IMR-90 (cell line): Measurements from ENCODE around the gene TOMM20. TPM values are rescaled to one million over a fixed set of nuclear protein-coding genes. Genes with fewer than 3 reads are reported as not detected.

Experiments
- ATAC-seq: fragments of 200-7000 bp; cut with Tn5 transposase; 2 replicates; pipeline ENCODE4 v1.9.1; 2020; ENCODE audit warnings: low read depth, mild to moderate bottlenecking, moderate library complexity
- BruUV-seq: library from RNA; stranded (reverse); fragments of 400-500 nt; replicated peaks from 2 replicates; lab custom pipeline; 2021; lab: Mats Ljungman, UMichigan
- CTCF ChIA-PET: fragments of 300-600 bp; formaldehyde crosslinking; extraction: SDS; loops from one replicate; lab custom pipeline; 2021; ENCODE audit warnings: antibody characterized with exemption; lab: Yijun Ruan, JAX
- POLR2A ChIA-PET: fragments of 300-600 bp; sonication (Branson Sonifier 250); formaldehyde crosslinking; loops from one replicate; lab custom pipeline; 2022; ENCODE audit warnings: antibody characterized with exemption; ENCODE audit not compliant: unreplicated experiment; lab: Charles Lee
- DNase-seq: peaks from one replicate; pipeline ENCODE4 v3.0.0; 2013
- H2AFZ ChIP-seq: replicated peaks from 2 replicates; pipeline ENCODE3; 2013; ENCODE audit warnings: low read length, mild to moderate bottlenecking; ENCODE audit not compliant: poor library complexity
- H2AK5ac ChIP-seq: 2 replicates; pipeline ENCODE4 v1.6.1; 2013; ENCODE audit warnings: low read depth, low read length, inconsistent platforms
- H2AK9ac ChIP-seq: replicated peaks from 2 replicates; pipeline ENCODE3; 2013; ENCODE audit warnings: mild to moderate bottlenecking, low read depth, low read length, moderate library complexity; ENCODE audit not compliant: poor library complexity
- H2BK120ac ChIP-seq: 2 replicates; pipeline ENCODE4 v1.6.1; 2013; ENCODE audit warnings: low read depth, low read length, inconsistent platforms
- H2BK15ac ChIP-seq: 3 replicates; pipeline ENCODE4 v1.6.1; 2013; ENCODE audit warnings: low read depth, low read length, inconsistent platforms
- H2BK20ac ChIP-seq: 2 replicates; pipeline ENCODE4 v1.6.1; 2013; ENCODE audit warnings: low read depth, mild to moderate bottlenecking, inconsistent platforms, low read length, moderate library complexity
- H2BK5ac ChIP-seq: 2 replicates; pipeline ENCODE4 v1.6.1; 2013; ENCODE audit warnings: mild to moderate bottlenecking, low read depth, low read length, inconsistent platforms; ENCODE audit not compliant: poor library complexity, severe bottlenecking
- H3K14ac ChIP-seq: replicated peaks from 2 replicates; pipeline ENCODE4 v1.6.1; 2013; ENCODE audit warnings: low read depth, low read length, inconsistent platforms
- H3K18ac ChIP-seq: 2 replicates; pipeline ENCODE4 v1.6.1; 2013; ENCODE audit warnings: low read depth, low read length, control low read depth
- H3K23ac ChIP-seq: 2 replicates; pipeline ENCODE4 v1.6.1; 2013; ENCODE audit warnings: low read depth, low read length, inconsistent platforms
- H3K27ac ChIP-seq: 2 replicates; pipeline ENCODE4 v1.5.1; 2013; ENCODE audit warnings: mild to moderate bottlenecking, control low read depth, low read length; ENCODE audit not compliant: insufficient read depth
- H3K27me3 ChIP-seq: 2 replicates; pipeline ENCODE4 v1.6.1; 2013; ENCODE audit warnings: low read length; ENCODE audit not compliant: control insufficient read depth, insufficient read depth
- H3K36me3 ChIP-seq: 2 replicates; pipeline ENCODE4 v1.6.1; 2013; ENCODE audit warnings: low read length, mixed read lengths; ENCODE audit not compliant: control insufficient read depth, insufficient read depth
- H3K4ac ChIP-seq: 2 replicates; pipeline ENCODE4 v1.6.1; 2013; ENCODE audit warnings: low read depth, low read length, inconsistent platforms
- H3K4me1 ChIP-seq: 2 replicates; pipeline ENCODE4 v1.6.1; 2013; ENCODE audit warnings: low read length, mixed read lengths; ENCODE audit not compliant: control insufficient read depth, insufficient read depth
- H3K4me2 ChIP-seq: 2 replicates; pipeline ENCODE4 v1.6.1; 2013; ENCODE audit warnings: low read depth, mild to moderate bottlenecking, control low read depth, low read length, moderate library complexity
- H3K4me3 ChIP-seq: 2 replicates; pipeline ENCODE4 v1.5.1; 2013; ENCODE audit warnings: low read depth, mild to moderate bottlenecking, control low read depth, low read length, moderate library complexity; ENCODE audit not compliant: insufficient read depth
- H3K56ac ChIP-seq: 2 replicates; pipeline ENCODE4 v1.6.1; 2013; ENCODE audit warnings: low read length, inconsistent platforms; ENCODE audit not compliant: insufficient read depth; ENCODE audit errors: extremely low read depth
- H3K79me1 ChIP-seq, 2 experiments: 2 replicates each; pipeline ENCODE4 v1.6.1; 2013; ENCODE audit warnings: low read length in 2 of 2, inconsistent platforms in 1 of 2, low read depth in 1 of 2
- H3K9ac ChIP-seq: 2 replicates; pipeline ENCODE4 v1.6.1; 2013; ENCODE audit warnings: low read depth, low read length, control low read depth
- H3K9me1 ChIP-seq: 2 replicates; pipeline ENCODE4 v1.6.1; 2013; ENCODE audit warnings: low read length, inconsistent platforms; ENCODE audit not compliant: insufficient read depth
- H3K9me3 ChIP-seq: 2 replicates; pipeline ENCODE4 v1.6.1; 2013; ENCODE audit warnings: low read length; ENCODE audit not compliant: control insufficient read depth, insufficient read depth
- H4K20me1 ChIP-seq: 2 replicates; pipeline ENCODE4 v1.6.1; 2013; ENCODE audit warnings: low read length, inconsistent platforms; ENCODE audit not compliant: insufficient read depth
- H4K5ac ChIP-seq: 2 replicates; pipeline ENCODE4 v1.6.1; 2013; ENCODE audit warnings: mild to moderate bottlenecking, low read depth, low read length, control low read depth
- H4K8ac ChIP-seq, 2 experiments: 2 replicates each; pipeline ENCODE4 v1.6.1; 2013; ENCODE audit warnings: low read depth in 2 of 2, low read length in 2 of 2, control low read depth in 1 of 2, inconsistent platforms in 1 of 2
- H4K91ac ChIP-seq: 2 replicates; pipeline ENCODE4 v1.6.1; 2013; ENCODE audit warnings: low read depth, low read length, inconsistent platforms; ENCODE audit not compliant: insufficient read depth
- BHLHE40 ChIP-seq: fragments of 150-350 bp; IDR thresholded peaks from 2 replicates; pipeline ENCODE4 v1.6.1; 2016; ENCODE audit warnings: mild to moderate bottlenecking, low read depth, low read length
- CEBPB ChIP-seq: IDR thresholded peaks from 2 replicates; pipeline ENCODE4 v1.6.1; 2012; ENCODE audit warnings: low read depth, low read length, improper control_type of control experiment
- WGBS, 2 experiments: methylation state at CpG; one replicate each; pipeline versions ENCODE4 v1.1.5 to v1.1.7; 2013; ENCODE audit warnings: missing lambda C conversion rate in 2 of 2; ENCODE audit not compliant: insufficient read length in 1 of 2; ENCODE audit errors: extremely low coverage in 2 of 2; 5-methylcytosine and 5-hydroxymethylcytosine counted together
- dilution Hi-C: fragments of 300-500 bp; cut with HindIII; formaldehyde crosslinking; loops from one replicate; pipeline ENCODE4 v1.14.3; 2018; ENCODE audit warnings: low sequenced_read_pairs; ENCODE audit not compliant: unreplicated experiment
- in situ Hi-C: fragments of 300-500 bp; cut with MboI; formaldehyde crosslinking; loops from 3 replicates; pipeline ENCODE4 v1.14.3; 2019; ENCODE audit warnings: low sequenced_read_pairs, inconsistent platforms, mixed read lengths
- intact Hi-C: fragments of 100-400 bp; cut with micrococcal nuclease; formaldehyde crosslinking; loops from 2 replicates; pipeline ENCODE4 v1.10.0; 2022
- polyA plus RNA-seq, 3 experiments: library from polyadenylated mRNA; depleted of rRNA; stranded (reverse); fragments of >200 nt; gene quantifications; 2 replicates each; pipeline ENCODE4 v1.2.3, GENCODE V29; 2012; ENCODE audit warnings: low replicate concordance in 1 of 3
- total RNA-seq: library from RNA; depleted of rRNA; stranded (reverse); fragments of >200 nt; gene quantifications from 2 replicates; pipeline ENCODE4 v1.2.3, GENCODE V29; 2012

The TOMM20 gene
- total and polyA plus RNA-seq, 2 of the 4 experiments (the other 2 are of a cell fraction) = 75.3 to 84.4 TPM

GRCh38 chr1:235077571-235078479 is 50.8 kb downstream of the TOMM20 start:
- Histone ChIP-seq H2AK5ac (peak overlapping the region; percentile 94), H2BK20ac (peak overlapping the region; percentile 8), H3K27ac (peak overlapping the region; percentile 72), H3K18ac (peak overlapping the region; percentile 22), H2BK120ac (peak overlapping the region; percentile 92), H2AFZ (peak overlapping the region; percentile 77), H3K27me3 (no peaks in the 10 kb centered on the region), H4K8ac (peak overlapping the region; percentile 8 to 83; a peak in 3 of 4 replicates), H3K4me3 (no peak overlapping the region), H2BK15ac (peak overlapping the region; percentile 65), H3K9me1 (peaks cover 39% of the 10 kb centered on the region), H3K79me1 (peaks cover 0 to 3% of the 10 kb centered on the region in 2 experiments; a peak in 1 of 4 replicates), H3K14ac (peak overlapping the region; percentile 74), H3K36me3 (no peaks in the 10 kb centered on the region), H4K5ac (peak overlapping the region; percentile 89), H3K9ac (no peak overlapping the region), H2BK5ac (peak overlapping the region; percentile 72), H3K9me3 (no peaks in the 10 kb centered on the region), H4K20me1 (no peaks in the 10 kb centered on the region; the same call in 1 of the 2 replicates), H3K4ac (peak overlapping the region; percentile 27), H2AK9ac (peak overlapping the region; percentile 52), H3K56ac (peak overlapping the region; percentile 6; the same call in 1 of the 2 replicates), H4K91ac (peak overlapping the region; percentile 87), H3K4me1 (peaks cover 43% of the 10 kb centered on the region), H3K23ac (peak overlapping the region; percentile 76; the same call in 1 of the 2 replicates), H3K4me2 (no peak overlapping the region)
- TF ChIP-seq CEBPB = no peak
- TF ChIP-seq BHLHE40 = peak; percentile 67
- 83% methylated on average over 1 of the region's 15 CpGs; no CpG with 5 or more reads in 1 of the 2 experiments for WGBS, 2 experiments
- dilution Hi-C loops = no loop called here
- in situ Hi-C loops = loop anchor here (25.0 kb wide), 1 partner anchor 216 kb away; no protein-coding TSS in a partner anchor
- ChIA-PET POLR2A (no interaction called here), CTCF (no interaction called here)
- ATAC-seq (no peak), DNase-seq (peak; percentile 50)
- intact Hi-C loops = loop anchor here (5.0 kb wide), 1 partner anchor 66 kb away; no protein-coding TSS in a partner anchor
- no TSS peak for BruUV-seq
